Activated B cell treated with CpG ODN at 0.5 μM for 24 hours (primary cell): ENCODE measurements around the gene OVCA2. TPM values are rescaled to one million over a fixed set of nuclear protein-coding genes. Genes with fewer than 3 reads are reported as not detected.

Source experiments
- ATAC-seq: fragments of 200-7000 bp; cut with Tn5 transposase; one replicate; pipeline ENCODE4 v1.10.0; 2021; ENCODE audit warnings: low read depth, mild to moderate bottlenecking, moderate library complexity
- CTCF ChIA-PET: fragments of 350-600 bp; sonication (Branson Sonifier 250); formaldehyde crosslinking; loops from one replicate; lab custom pipeline; 2021; ENCODE audit warnings: antibody characterized with exemption; lab: Charles Lee
- POLR2A ChIA-PET: fragments of 350-600 bp; sonication (Branson Sonifier 250); formaldehyde crosslinking; loops from one replicate; lab custom pipeline; 2021; ENCODE audit warnings: antibody characterized with exemption; lab: Charles Lee
- DNase-seq: peaks from one replicate; pipeline ENCODE4 v3.0.0; 2022
- H3K27ac Mint-ChIP-seq: one replicate; pipeline ENCODE4 v1.8.0; 2020; ENCODE audit warnings: mixed read lengths
- H3K27me3 Mint-ChIP-seq: one replicate; pipeline ENCODE4 v1.8.0; 2021; ENCODE audit warnings: mixed read lengths
- H3K36me3 Mint-ChIP-seq: one replicate; pipeline ENCODE4 v1.8.0; 2021; ENCODE audit warnings: low read depth, mixed read lengths
- H3K4me1 Mint-ChIP-seq: one replicate; pipeline ENCODE4 v1.8.0; 2021; ENCODE audit warnings: mixed read lengths
- H3K4me3 Mint-ChIP-seq: one replicate; pipeline ENCODE4 v1.8.0; 2020; ENCODE audit warnings: mild to moderate bottlenecking, mixed read lengths
- H3K9me3 Mint-ChIP-seq: one replicate; pipeline ENCODE4 v1.8.0; 2020; ENCODE audit warnings: mixed read lengths
- CTCF ChIP-seq: fragments of 200-600 bp; IDR thresholded peaks from one replicate; pipeline ENCODE4 v1.8.0; 2022; ENCODE audit warnings: antibody characterized with exemption, mild to moderate bottlenecking
- intact Hi-C: fragments of 100-400 bp; cut with micrococcal nuclease; formaldehyde crosslinking; loops from one replicate; pipeline ENCODE4 v1.15.1; 2024
- total RNA-seq: library from RNA; stranded (reverse); gene quantifications from 2 replicates; pipeline ENCODE4 v1.2.3, GENCODE V29; 2022

Gene OVCA2
- total RNA-seq, 1 donor from 2014 or later: 29.4 TPM

- CTCF ChIA-PET: no interaction called here
- Mint-ChIP-seq H3K27me3 (peaks cover 29% of the 10 kb centered on the region), H3K27ac (no peak overlapping the region)
Measured at GRCh38 chr17:1999557-2000251, 42.1 kb upstream of the OVCA2 start.

GRCh38 chr17:2002767-2003329 lies 39.0 kb upstream of the OVCA2 start:
- TF ChIP-seq CTCF: no peak
- no peaks in the 10 kb centered on the region for H3K36me3 Mint-ChIP-seq
- H3K27me3 Mint-ChIP-seq: peaks cover 14% of the 10 kb centered on the region
- no peak overlapping the region for H3K4me3 Mint-ChIP-seq
- no peaks in the 10 kb centered on the region for H3K9me3 Mint-ChIP-seq
- intact Hi-C loops: no loop called here
- ATAC-seq (no peak), DNase-seq (no peak)
- no peak overlapping the region for H3K27ac Mint-ChIP-seq
- ChIA-PET POLR2A (no interaction called here), CTCF (interaction anchor here (0.7 kb wide), 1 partner anchor 946 kb away, joined by 4 read pairs; no protein-coding TSS in a partner anchor)
- no peaks in the 10 kb centered on the region for H3K4me1 Mint-ChIP-seq

More at GRCh38 chr17:1999557-2000251, 42.1 kb upstream of the OVCA2 start:
- Mint-ChIP-seq H3K4me3 (no peak overlapping the region), H3K36me3 (no peaks in the 10 kb centered on the region), H3K4me1 (no peaks in the 10 kb centered on the region), H3K9me3 (no peaks in the 10 kb centered on the region)
- POLR2A ChIA-PET: no interaction called here
- DNase-seq (no peak), ATAC-seq (no peak)
- TF ChIP-seq CTCF: no peak
- intact Hi-C loops: no loop called here

- H3K4me3 Mint-ChIP-seq: no peak overlapping the region
- ChIA-PET CTCF (interaction anchor here (0.7 kb wide), 1 partner anchor 947 kb away, joined by 4 read pairs; no protein-coding TSS in a partner anchor), POLR2A (no interaction called here)
- intact Hi-C loops: no loop called here
- H3K27me3 Mint-ChIP-seq: peaks cover 14% of the 10 kb centered on the region
- H3K36me3 Mint-ChIP-seq: no peaks in the 10 kb centered on the region
- H3K9me3 Mint-ChIP-seq: no peaks in the 10 kb centered on the region
- ATAC-seq: no peak
- H3K27ac Mint-ChIP-seq: no peak overlapping the region
- H3K4me1 Mint-ChIP-seq: no peaks in the 10 kb centered on the region
- TF ChIP-seq CTCF: no peak
- no peak for DNase-seq
Measured at GRCh38 chr17:2003525-2003924, 38.3 kb upstream of the OVCA2 start.

- no peaks in the 10 kb centered on the region for H3K9me3 Mint-ChIP-seq
- ChIA-PET POLR2A (no interaction called here), CTCF (no interaction called here)
- H3K4me1 Mint-ChIP-seq: no peaks in the 10 kb centered on the region
- H3K27ac Mint-ChIP-seq: no peak overlapping the region
- ATAC-seq (no peak), DNase-seq (no peak)
- peaks cover 12% of the 10 kb centered on the region for H3K27me3 Mint-ChIP-seq
- H3K36me3 Mint-ChIP-seq: no peaks in the 10 kb centered on the region
- intact Hi-C loops: no loop called here
- no peak overlapping the region for H3K4me3 Mint-ChIP-seq
- no peak for TF ChIP-seq CTCF
Measured at GRCh38 chr17:2004435-2004952, 37.3 kb upstream of the OVCA2 start.

GRCh38 chr17:2008332-2009126 lies 33.3 kb upstream of the OVCA2 start:
- Mint-ChIP-seq H3K36me3 (no peaks in the 10 kb centered on the region), H3K4me3 (no peak overlapping the region), H3K27me3 (peaks cover 12% of the 10 kb centered on the region), H3K27ac (no peak overlapping the region), H3K4me1 (no peaks in the 10 kb centered on the region), H3K9me3 (no peaks in the 10 kb centered on the region)
- no peak for ATAC-seq
- DNase-seq: no peak
- ChIA-PET CTCF (no interaction called here), POLR2A (no interaction called here)
- TF ChIP-seq CTCF: no peak
- intact Hi-C loops: no loop called here
